NB4 (cell line): ENCODE results near the gene CIAO3.

Source experiments
- MYC ChIP-seq: IDR thresholded peaks from 2 replicates; pipeline ENCODE4 v1.6.1; 2011; ENCODE audit warnings: low read depth, low read length
- POLR2A ChIP-seq: IDR thresholded peaks from 2 replicates; pipeline ENCODE4 v1.6.1; 2011; ENCODE audit warnings: mild to moderate bottlenecking; ENCODE audit not compliant: insufficient read length; ENCODE audit errors: extremely low read depth
- TF ChIP-seq, protein P1 (sequence below): IDR thresholded peaks from one replicate; pipeline ENCODE4 v1.5.1; 2012; ENCODE audit warnings: low read depth, low read length
- TF ChIP-seq, protein P2 (sequence below): IDR thresholded peaks from 2 replicates; pipeline ENCODE4 v1.6.1; 2011; ENCODE audit warnings: low read depth, low read length

DNA sequence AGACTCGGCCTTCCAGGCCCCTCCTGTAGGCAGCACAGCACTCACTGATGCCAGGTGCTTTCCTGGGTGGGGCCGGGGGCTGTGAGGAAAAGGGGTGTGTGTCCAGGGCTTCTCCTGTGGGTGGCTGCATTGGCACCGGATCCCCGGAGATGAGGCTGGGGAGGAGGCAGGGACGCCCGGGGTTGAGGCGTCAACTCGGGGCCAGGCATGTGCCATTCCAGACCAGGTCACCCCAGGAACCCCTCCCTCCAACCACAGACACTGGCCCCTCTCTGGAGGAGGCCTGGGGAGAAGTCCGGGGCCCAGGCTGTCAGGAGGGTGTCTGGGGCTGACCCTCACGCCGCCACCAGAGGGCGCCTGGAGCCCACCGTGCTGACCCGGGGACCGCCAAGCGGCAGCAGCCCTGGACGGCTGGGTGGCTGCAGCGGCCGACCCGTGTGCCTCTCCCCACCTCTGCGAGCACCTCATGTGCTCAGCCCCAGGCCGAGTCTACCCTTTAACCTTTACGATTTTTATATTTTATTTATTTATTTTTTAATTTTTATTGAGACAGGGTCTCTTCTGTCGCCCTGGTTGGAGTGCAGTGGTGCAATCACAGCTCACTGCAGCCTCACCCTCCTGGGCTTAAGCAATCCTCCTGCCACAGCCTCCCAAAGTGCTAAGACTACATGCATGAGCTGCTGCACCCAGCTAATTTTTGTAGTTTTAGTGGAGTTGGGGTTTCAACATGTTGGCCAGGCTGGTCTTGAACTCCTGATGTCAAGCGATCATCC, 29.1 kb downstream of the CIAO3 start:
- TF ChIP-seq, protein P1, sequence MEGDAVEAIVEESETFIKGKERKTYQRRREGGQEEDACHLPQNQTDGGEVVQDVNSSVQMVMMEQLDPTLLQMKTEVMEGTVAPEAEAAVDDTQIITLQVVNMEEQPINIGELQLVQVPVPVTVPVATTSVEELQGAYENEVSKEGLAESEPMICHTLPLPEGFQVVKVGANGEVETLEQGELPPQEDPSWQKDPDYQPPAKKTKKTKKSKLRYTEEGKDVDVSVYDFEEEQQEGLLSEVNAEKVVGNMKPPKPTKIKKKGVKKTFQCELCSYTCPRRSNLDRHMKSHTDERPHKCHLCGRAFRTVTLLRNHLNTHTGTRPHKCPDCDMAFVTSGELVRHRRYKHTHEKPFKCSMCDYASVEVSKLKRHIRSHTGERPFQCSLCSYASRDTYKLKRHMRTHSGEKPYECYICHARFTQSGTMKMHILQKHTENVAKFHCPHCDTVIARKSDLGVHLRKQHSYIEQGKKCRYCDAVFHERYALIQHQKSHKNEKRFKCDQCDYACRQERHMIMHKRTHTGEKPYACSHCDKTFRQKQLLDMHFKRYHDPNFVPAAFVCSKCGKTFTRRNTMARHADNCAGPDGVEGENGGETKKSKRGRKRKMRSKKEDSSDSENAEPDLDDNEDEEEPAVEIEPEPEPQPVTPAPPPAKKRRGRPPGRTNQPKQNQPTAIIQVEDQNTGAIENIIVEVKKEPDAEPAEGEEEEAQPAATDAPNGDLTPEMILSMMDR: peak; percentile 58
- no peak for TF ChIP-seq POLR2A
- TF ChIP-seq MYC: no peak
- TF ChIP-seq, protein P2, sequence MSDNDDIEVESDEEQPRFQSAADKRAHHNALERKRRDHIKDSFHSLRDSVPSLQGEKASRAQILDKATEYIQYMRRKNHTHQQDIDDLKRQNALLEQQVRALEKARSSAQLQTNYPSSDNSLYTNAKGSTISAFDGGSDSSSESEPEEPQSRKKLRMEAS: peak; percentile 36; the same call in 1 of the 2 replicates
